SJCRH30 (cell line): ENCODE measurements around the gene FER1L5. TPM values are rescaled to one million over a fixed set of nuclear protein-coding genes. Genes with fewer than 3 reads are reported as not detected.

Source experiments
- DNase-seq, 2 experiments: peaks; one replicate each; pipeline ENCODE4 v3.0.0-alpha.2; 2015 to 2020
- H3K27ac ChIP-seq: fragments of 250-450 bp; sonication (Bioruptor Pico); 2 replicates; pipeline ENCODE4 v1.5.1; 2020; ENCODE audit warnings: mild to moderate bottlenecking, moderate library complexity
- H3K27me3 ChIP-seq: fragments of 250-450 bp; sonication (Bioruptor Pico); 2 replicates; pipeline ENCODE4 v1.5.1; 2020; ENCODE audit warnings: mild to moderate bottlenecking, moderate library complexity
- H3K36me3 ChIP-seq: fragments of 250-450 bp; sonication (Bioruptor Pico); 2 replicates; pipeline ENCODE4 v1.5.1; 2020; ENCODE audit warnings: mild to moderate bottlenecking, moderate library complexity
- H3K4me1 ChIP-seq: fragments of 250-450 bp; sonication (Bioruptor Pico); 2 replicates; pipeline ENCODE4 v1.5.1; 2020; ENCODE audit warnings: mild to moderate bottlenecking, moderate library complexity
- H3K4me3 ChIP-seq: fragments of 250-450 bp; sonication (Bioruptor Pico); 2 replicates; pipeline ENCODE4 v1.5.1; 2020; ENCODE audit warnings: mild to moderate bottlenecking, moderate library complexity
- H3K9me3 ChIP-seq: fragments of 250-450 bp; sonication (Bioruptor Pico); replicated peaks from 2 replicates; pipeline ENCODE4 v1.5.1; 2020; ENCODE audit warnings: mild to moderate bottlenecking, moderate library complexity
- total RNA-seq: library from RNA; depleted of rRNA; stranded (reverse); fragments of >200 nt; shearing (Covaris generic); gene quantifications from 2 replicates; pipeline ENCODE4 v1.2.3, GENCODE V29; 2014; rRNA removed

Gene FER1L5
- total RNA-seq, 1 experiment from 2014 or later, result 0.04 TPM

DNA sequence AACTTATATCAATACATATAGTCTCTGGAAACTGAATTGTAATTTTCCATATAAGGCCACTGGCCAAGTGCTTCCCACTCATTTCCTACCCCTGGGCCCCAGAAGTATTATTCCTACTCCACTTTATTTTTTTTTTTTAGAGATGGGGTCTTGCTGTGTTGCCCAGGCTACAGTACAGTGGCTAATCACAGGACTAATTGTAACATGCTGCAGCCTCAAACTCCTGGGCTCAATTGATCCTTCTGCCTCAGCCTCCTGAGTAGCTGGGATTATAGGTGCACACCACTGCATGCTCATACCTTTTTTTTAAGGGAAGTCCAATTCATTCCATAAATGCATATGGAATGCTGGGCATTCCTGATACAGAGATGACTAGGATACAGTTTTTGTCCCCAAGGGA lies 111.8 kb downstream of the FER1L5 start:
- Histone ChIP-seq H3K27me3 (no peaks in the 10 kb centered on the region), H3K36me3 (no peaks in the 10 kb centered on the region), H3K4me1 (no peaks in the 10 kb centered on the region; the same call in 1 of the 2 replicates), H3K4me3 (no peak overlapping the region), H3K9me3 (no peaks in the 10 kb centered on the region), H3K27ac (no peak overlapping the region)
- no peak for DNase-seq

Other genes starting within 250 kb of the FER1L5 start
- 0.10 TPM in 1 of 2 replicates, not detected in the other for gene NEURL3, start 137.4 kb upstream of the FER1L5 start, total RNA-seq
- 12.4 and 14.2 TPM in 2 replicates for gene ARID5A, start 106.0 kb upstream of the FER1L5 start, total RNA-seq
- 46.1 and 50.9 TPM in 2 replicates for gene KANSL3, start 4.5 kb upstream of the FER1L5 start, total RNA-seq
- 29.5 and 31.9 TPM in 2 replicates for gene LMAN2L, start 97.3 kb downstream of the FER1L5 start, total RNA-seq
- 3.7 and 4.3 TPM in 2 replicates for gene CNNM4, start 118.1 kb downstream of the FER1L5 start, total RNA-seq
- 9.1 and 9.3 TPM in 2 replicates for gene CNNM3, start 173.5 kb downstream of the FER1L5 start, total RNA-seq
- 0.58 and 1.1 TPM in 2 replicates for gene ANKRD23, start 201.3 kb downstream of the FER1L5 start, total RNA-seq
- 7.7 and 7.8 TPM in 2 replicates for gene ANKRD39, start 215.3 kb downstream of the FER1L5 start, total RNA-seq
- gene SEMA4C, start 227.3 kb downstream of the FER1L5 start, total RNA-seq, result 41.3 and 49.4 TPM in 2 replicates